ENCODE results near the gene KCNJ12.
"Not testable (repeated sequence)": the region's sequence is repeated elsewhere in the genome, so short reads cannot be mapped to it uniquely, and the experiment has no call there.

KCNJ12 gene

DNA sequence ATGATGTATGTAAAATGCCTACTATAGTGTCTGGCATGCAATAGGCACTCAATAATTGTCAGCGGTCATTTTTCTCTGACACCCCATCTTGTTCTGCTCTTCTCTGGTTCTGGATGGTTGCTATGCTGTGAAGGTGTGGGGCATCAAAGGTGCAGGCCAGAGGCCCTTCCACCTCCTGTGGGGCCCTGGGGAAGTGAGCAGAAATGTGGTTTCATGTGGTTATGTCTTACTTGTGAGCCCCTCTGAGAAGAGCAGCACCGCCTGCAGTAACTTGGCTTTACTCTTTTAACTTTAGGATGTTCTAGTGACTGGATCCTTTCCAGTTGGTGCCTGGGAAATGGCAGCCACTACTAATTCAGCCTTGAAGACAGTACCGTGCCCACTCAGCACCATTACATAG, 32.1 kb downstream of the KCNJ12 start:
- not testable (repeated sequence) for DNase-seq (ENCODE audit: low spot score)

GRCh38 chr17:21408766-21409300, 32.7 kb downstream of the KCNJ12 start:
- DNase-seq (ENCODE audit: low spot score) = not testable (repeated sequence)

- not testable (repeated sequence) for DNase-seq (ENCODE audit: low spot score)
Measured at GRCh38 chr17:21409388-21409787, 33.2 kb downstream of the KCNJ12 start.

GRCh38 chr17:21409971-21410370, 33.8 kb downstream of the KCNJ12 start:
- DNase-seq (ENCODE audit: low spot score) = not testable (repeated sequence)

- DNase-seq (ENCODE audit: low spot score) = not testable (repeated sequence)
Measured at GRCh38 chr17:21410371-21410770, 34.2 kb downstream of the KCNJ12 start.

GRCh38 chr17:21410906-21411678, 34.9 kb downstream of the KCNJ12 start:
- DNase-seq (ENCODE audit: low spot score) = not testable (repeated sequence)

- not testable (repeated sequence) for DNase-seq (ENCODE audit: low spot score)
Measured at GRCh38 chr17:21411679-21412205, 35.6 kb downstream of the KCNJ12 start.

DNA sequence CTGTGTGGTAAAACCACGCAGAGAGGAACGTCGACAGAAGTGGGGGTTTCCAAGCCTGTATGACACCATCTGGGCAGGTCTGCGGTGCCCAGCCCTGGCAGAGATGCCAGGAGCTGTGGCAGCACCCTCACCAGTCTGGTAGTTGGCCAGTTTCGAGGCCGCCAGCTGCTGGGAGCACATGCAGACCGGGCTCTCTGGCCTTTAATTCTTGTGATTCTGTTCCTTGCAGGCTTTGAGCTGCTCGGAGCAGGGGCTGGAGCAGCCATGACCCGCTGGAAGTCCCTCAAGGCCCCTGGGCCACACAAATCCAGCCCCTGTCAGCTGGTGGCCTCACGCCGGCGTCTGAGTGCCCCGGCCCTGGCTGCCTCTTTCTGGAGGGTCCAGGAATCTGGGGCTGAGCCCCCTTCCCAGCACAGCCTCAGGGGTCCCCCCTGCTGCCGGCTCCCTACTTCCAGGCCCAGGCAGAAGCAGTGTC, 36.1 kb downstream of the KCNJ12 start:
- not testable (repeated sequence) for DNase-seq (ENCODE audit: low spot score)

DNA sequence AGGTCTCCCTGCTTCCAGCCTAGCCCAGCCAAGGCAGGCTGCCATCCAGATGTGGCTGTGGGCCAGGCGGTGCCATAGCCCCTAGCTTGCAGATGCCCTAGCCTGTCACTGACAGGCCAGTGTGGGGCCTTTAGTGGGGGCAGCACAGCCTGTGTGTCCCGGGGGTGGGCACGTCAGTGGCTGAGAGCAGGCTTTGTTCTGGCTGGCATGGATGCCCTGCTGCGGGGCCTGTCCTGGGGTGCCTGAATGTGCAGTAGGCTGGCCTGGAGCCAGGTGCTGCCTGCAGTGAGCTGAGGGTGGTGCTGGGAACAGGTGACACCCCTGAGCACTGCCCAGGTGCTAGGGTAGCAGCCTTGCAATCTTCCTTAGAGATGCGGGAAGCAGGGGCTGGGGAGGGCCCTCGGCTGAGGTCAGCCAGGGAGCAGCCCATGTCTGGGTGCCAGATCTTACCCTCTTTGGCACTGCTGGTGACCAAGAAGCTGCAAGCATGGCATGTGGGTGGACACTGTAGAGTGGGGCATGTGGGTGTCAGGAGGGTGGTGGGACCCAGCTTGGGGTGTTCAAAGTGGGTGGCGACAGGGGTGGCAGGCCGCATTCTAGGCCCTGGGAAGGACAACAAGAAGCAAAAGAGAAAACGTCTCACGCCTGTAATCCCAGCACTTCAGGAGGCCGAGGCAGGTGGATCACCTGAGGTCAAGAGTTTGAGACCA, 37.6 kb downstream of the KCNJ12 start:
- DNase-seq (ENCODE audit: low spot score) = not testable (repeated sequence)

DNA sequence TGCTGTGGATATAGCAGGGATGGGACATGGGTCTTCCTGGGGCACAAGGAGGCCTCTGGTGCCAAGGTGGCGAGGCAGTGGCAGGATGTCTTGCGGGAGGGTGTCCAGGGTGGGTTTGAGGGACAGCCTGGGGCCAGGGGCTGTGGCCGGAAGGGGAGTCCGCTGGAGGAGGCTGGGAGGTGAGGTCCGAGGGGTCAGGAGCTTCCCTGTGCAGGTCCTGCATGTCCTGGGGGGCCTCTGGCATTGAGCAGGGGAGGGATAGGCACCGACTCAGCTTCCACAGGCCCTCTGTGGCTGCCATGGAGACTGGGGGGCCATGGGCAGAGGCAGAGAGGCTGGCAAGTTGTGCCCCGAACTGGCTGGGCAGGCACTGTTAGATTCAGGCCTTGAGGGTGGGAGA, 38.5 kb downstream of the KCNJ12 start:
- not testable (repeated sequence) for DNase-seq (ENCODE audit: low spot score)

DNA sequence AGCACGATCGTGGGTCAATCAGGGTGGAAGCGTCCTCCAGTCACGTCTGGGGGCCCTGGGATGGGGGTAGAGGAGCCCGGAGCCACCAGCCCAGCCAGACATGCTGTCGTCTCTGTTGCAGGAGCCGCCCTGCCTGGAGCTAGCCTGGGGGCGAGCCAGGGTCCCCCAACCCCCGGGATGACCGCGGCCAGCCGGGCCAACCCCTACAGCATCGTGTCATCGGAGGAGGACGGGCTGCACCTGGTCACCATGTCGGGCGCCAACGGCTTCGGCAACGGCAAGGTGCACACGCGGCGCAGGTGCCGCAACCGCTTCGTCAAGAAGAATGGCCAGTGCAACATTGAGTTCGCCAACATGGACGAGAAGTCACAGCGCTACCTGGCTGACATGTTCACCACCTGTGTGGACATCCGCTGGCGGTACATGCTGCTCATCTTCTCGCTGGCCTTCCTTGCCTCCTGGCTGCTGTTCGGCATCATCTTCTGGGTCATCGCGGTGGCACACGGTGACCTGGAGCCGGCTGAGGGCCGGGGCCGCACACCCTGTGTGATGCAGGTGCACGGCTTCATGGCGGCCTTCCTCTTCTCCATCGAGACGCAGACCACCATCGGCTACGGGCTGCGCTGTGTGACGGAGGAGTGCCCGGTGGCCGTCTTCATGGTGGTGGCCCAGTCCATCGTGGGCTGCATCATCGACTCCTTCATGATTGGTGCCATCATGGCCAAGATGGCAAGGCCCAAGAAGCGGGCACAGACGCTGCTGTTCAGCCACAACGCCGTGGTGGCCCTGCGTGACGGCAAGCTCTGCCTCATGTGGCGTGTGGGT, 39.2 kb downstream of the KCNJ12 start:
- DNase-seq (ENCODE audit: low spot score) = not testable (repeated sequence)

DNA sequence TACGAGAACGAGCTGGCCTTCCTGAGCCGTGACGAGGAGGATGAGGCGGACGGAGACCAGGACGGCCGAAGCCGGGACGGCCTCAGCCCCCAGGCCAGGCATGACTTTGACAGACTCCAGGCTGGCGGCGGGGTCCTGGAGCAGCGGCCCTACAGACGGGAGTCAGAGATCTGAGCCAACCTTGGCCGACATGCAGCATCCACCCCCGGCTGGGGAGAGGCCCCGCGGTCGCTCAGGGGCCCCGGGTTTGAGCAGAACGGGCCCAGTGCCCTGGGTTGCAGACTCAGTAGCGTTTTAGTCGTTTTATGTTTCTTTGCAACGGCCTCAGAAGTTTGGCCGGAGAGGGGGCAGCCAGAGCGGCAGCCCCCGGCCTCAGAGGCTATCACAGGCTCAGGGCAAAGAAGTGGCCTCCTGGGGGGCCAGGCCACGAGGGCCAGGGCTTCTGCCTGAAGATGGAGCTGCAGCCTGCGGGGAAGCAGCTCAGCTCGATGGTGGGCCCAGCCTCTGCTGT, 40.4 kb downstream of the KCNJ12 start:
- DNase-seq (ENCODE audit: low spot score) = not testable (repeated sequence)

DNA sequence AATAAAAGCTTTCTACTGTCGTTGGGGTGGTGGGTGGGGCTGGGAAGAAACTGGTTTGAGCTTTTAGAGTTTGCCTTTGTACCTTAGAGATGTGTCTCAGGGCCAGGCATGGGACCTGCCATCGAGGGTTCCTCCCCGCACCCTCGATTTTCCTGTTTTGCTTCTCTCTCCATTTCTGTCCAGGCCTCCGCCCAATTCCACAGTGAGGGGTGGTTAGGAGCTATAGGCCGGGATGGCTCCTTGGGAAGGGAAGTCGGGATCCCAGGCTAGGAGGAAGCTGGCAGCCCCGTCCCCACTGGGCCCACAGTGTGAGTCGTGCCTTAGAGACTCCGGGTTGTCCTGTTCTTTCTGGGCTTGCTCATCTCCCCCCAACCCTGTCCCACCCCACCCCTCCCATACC, 41.2 kb downstream of the KCNJ12 start:
- not testable (repeated sequence) for DNase-seq (ENCODE audit: low spot score)

DNA sequence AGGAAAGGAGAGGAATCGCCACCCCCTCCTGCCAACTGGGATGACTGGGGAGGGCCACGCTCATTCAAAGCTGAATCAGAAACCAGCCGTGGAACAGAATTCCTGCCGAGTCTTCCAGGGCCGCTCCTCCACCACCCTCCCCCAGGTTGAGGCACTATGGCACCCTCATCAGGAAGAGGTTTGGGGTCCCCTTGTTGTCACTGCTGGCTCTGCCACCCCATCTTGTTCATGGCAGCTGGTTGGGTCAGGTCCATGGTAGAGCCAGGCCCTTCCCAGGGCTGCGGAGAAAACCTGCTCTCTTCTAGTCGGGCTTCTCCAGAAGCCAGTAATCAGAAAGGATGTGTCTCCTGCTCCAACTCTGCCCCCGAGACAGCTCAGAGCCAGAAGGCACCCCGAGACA, 41.8 kb downstream of the KCNJ12 start:
- no peak for DNase-seq (ENCODE audit: low spot score)

- no peak for DNase-seq (ENCODE audit: low spot score)
Measured at GRCh38 chr17:21418446-21419298, 42.5 kb downstream of the KCNJ12 start.

GRCh38 chr17:21419299-21420239, 43.4 kb downstream of the KCNJ12 start:
- no peak for DNase-seq (ENCODE audit: low spot score)

DNA sequence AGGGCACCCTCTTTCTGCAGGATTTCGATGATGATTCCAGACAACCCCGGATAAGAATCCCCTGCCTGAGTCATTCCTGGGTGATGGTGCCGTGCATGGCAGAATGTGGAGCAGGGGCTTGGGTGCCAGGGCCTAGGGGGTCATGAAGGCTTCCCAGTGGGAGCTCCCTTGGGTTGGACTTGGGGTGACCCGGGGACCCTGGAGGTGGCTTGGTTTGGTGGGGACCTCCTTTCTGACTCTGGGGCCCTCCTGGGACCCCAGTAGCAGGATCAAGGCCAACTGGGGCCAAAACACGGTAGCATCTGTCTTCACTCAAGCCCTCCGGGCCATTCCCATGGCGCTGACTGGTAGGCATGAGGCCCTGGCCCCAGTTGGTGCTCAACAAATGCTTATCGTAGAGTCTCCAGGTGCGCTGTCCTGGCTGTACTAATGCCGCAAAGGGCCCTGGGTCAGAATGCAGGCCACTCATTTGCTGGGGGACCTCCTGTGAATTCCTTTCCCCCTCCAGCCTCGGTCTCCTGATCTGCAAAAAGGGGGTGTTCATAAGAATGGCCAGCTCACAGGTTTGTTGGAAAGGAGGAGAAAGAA, 44.4 kb downstream of the KCNJ12 start:
- not testable (repeated sequence) for DNase-seq (ENCODE audit: low spot score)

DNA sequence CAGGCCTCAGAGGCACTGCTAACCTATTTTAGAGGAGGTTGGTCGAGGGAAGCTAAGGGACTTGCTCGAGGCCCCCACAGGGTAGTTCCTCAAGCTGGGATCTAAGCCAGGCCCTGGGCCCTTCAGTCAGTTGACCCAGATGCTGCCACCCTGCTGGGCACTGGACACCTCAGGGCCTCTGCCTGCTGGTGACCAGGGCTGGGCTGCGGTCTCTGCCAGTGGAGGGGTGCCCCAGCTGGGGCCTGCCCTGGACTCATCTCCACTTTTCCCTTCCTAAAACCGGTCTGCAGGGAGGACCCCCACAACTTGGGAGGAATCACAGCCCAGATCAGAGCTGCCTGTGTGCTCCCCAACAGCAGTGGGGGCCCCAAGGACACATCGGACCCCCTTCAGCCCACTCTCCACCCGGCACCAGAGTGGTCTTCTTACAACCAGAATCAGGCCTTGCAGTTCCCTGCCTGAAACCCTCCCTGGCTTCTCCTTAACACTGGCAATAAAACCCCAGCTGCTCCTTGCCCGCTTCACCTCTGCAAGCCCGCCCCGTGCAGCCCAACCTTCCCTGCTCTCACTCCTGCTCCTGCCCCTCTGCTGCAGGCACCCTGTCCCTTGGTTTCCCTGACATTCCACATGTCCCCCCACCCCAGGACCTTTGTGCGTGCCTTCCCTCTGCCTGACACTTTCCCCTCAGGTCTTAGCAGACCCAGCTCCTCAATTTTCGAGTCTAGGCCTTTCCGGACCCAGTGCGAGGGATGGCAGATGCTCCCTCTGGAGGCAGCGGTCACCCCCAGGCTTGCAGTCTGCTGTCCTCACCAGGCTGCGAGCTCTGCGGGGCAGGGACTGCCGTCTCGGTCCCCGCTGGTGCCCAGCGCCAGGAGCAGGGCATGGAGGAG, 45.5 kb downstream of the KCNJ12 start:
- DNase-seq (ENCODE audit: low spot score) = not testable (repeated sequence)
